HG03064 (cell line): ENCODE results near the gene TTC9C.
"Not testable (repeated sequence)": the region's sequence is repeated elsewhere in the genome, so short reads cannot be mapped to it uniquely, and the experiment has no call there.

Source experiments
- ATAC-seq: cut with Tn5 transposase; IDR thresholded peaks from one replicate; pipeline ENCODE4 v1.9.1; 2021; ENCODE audit warnings: low read depth; ENCODE audit not compliant: unreplicated experiment

Gene TTC9C

GRCh38 chr11:62728171-62728988, at the start of gene TTC9C:
Gene TTC9C, plus strand, starts transcription at chr11:62728486. Its CDS starts 363 bp downstream, at chr11:62728849.
- peak; percentile 18 for ATAC-seq

GRCh38 chr11:62678770-62679696, 49.3 kb upstream of the TTC9C start, which contains the start of gene UBXN1:
Gene UBXN1, minus strand, starts transcription at chr11:62679073. Its CDS starts 150 bp downstream, at chr11:62678923.
- ATAC-seq = peak; percentile 50

- ATAC-seq = no peak
Observed at GRCh38 chr11:62680825-62681240, 47.5 kb upstream of the TTC9C start.

- ATAC-seq = no peak
Observed at GRCh38 chr11:62682518-62682917, 45.8 kb upstream of the TTC9C start.

- ATAC-seq = no peak
Observed at GRCh38 chr11:62687508-62688396, 40.5 kb upstream of the TTC9C start.

GRCh38 chr11:62688491-62688890, 39.8 kb upstream of the TTC9C start:
- ATAC-seq = no peak

- ATAC-seq = no peak
Observed at GRCh38 chr11:62689421-62690183, 38.7 kb upstream of the TTC9C start, which contains the start of gene LRRN4CL. Gene LRRN4CL, minus strand, starts transcription at chr11:62689530. Its CDS starts 1,022 bp downstream, at chr11:62688508.

- not testable (repeated sequence) for ATAC-seq
Observed at GRCh38 chr11:62693624-62694023, 34.7 kb upstream of the TTC9C start.

- no peak for ATAC-seq
Observed at GRCh38 chr11:62694455-62695167, 33.7 kb upstream of the TTC9C start.

- no peak for ATAC-seq
Observed at GRCh38 chr11:62702246-62702645, 26.0 kb upstream of the TTC9C start.

- ATAC-seq = not testable (repeated sequence)
Observed at GRCh38 chr11:62703921-62704320, 24.4 kb upstream of the TTC9C start.

- no peak for ATAC-seq
Observed at GRCh38 chr11:62705413-62705812, 22.9 kb upstream of the TTC9C start.

GRCh38 chr11:62705880-62706849, 22.1 kb upstream of the TTC9C start:
- ATAC-seq = peak; percentile 49

- ATAC-seq = no peak
Observed at GRCh38 chr11:62706850-62707247, 21.4 kb upstream of the TTC9C start.

GRCh38 chr11:62707277-62707861, 20.9 kb upstream of the TTC9C start, which contains the start of the genes BSCL2 and GNG3:
Gene BSCL2, minus strand, starts transcription at chr11:62707424. Its CDS starts 229 bp downstream, at chr11:62707195.
Gene GNG3, plus strand, starts transcription at chr11:62707676. Its CDS starts 620 bp downstream, at chr11:62708296.
- no peak for ATAC-seq

- no peak for ATAC-seq
Observed at GRCh38 chr11:62708392-62708791, 19.9 kb upstream of the TTC9C start.

GRCh38 chr11:62708793-62709192, 19.5 kb upstream of the TTC9C start:
- no peak for ATAC-seq
